HG03135 (cell line): Measurements from ENCODE around the gene MARS1.
A peak's percentile ranks its signal among the peaks of the same experiment; 100 is the strongest.
"Not testable (repeated sequence)": the region's sequence is repeated elsewhere in the genome, so short reads cannot be mapped to it uniquely, and the experiment has no call there.

Experiments
- ATAC-seq: cut with Tn5 transposase; IDR thresholded peaks from one replicate; pipeline ENCODE4 v1.9.1; 2021; ENCODE audit warnings: mild to moderate bottlenecking, moderate library complexity; ENCODE audit not compliant: unreplicated experiment

MARS1 gene

DNA sequence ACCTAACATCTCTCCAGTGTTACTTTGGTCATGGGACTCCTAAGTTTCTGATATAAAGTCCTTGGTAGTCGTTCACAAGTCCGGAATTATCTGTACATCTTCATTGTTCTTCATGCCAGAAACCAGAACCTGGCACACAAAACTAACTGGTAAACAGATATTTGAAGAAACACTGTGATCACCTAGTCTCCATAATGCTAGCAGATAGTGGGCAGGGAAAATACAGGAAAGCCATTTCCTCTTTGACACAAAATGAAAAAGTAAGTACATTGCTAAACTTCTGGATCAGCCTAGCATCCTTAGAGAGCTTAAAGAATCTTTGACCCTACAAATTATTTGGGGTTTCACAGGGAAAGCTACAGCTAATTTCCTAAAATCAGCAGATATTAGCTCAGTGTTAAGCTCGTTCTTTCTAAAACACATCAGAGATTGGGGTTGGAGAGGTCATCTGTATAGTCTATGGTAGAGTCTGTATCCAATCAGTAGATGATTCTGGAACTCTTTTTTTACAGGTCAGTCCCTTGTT is 27.6 kb downstream of the MARS1 start:
- no peak for ATAC-seq

- ATAC-seq = no peak
Observed at GRCh38 chr12:57515934-57516541, 28.2 kb downstream of the MARS1 start.

- no peak for ATAC-seq
Observed at GRCh38 chr12:57516617-57517153, 28.8 kb downstream of the MARS1 start.

DNA sequence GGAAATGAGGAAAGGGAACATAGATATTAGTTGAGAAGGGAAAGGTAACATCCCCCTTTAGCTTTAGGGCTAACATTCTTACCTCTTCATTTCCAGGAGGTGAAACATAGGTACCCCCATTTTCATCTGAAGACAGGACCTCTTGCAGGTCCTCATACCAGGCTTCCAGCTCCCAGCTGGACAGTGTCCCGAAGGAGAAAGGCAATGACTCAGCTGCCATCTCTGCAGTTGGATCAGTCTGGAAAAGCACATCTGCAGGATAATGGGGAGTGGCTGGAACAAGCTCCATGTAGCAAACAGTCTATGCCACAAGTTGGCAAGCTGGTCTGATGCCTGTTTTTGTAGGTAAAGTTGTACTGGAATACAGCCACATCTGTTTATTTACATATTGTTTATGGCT is 29.3 kb downstream of the MARS1 start:
- no peak for ATAC-seq

DNA sequence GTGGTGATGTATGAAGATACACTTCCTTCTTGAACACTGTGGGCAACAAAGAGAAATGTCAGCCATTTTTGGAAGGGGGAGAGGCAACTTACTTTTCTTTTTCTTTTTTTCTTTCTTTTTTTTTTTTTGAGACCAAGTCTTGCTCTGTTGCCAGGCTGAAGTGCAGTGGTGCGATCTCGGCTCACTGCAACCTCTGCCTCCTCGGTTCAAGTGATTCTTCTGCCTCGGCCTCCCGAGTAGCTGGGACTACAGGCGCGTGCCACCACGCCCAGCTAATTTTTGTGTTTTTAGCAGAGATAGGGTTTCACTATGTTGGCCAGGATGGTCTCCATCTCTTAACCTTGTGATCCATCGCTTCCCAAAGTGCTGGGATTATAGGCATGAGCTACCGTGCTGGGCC is 29.9 kb downstream of the MARS1 start:
- not testable (repeated sequence) for ATAC-seq

GRCh38 chr12:57518176-57518919 is 30.5 kb downstream of the MARS1 start:
- no peak for ATAC-seq

GRCh38 chr12:57518920-57519795 is 31.3 kb downstream of the MARS1 start:
- no peak for ATAC-seq

DNA sequence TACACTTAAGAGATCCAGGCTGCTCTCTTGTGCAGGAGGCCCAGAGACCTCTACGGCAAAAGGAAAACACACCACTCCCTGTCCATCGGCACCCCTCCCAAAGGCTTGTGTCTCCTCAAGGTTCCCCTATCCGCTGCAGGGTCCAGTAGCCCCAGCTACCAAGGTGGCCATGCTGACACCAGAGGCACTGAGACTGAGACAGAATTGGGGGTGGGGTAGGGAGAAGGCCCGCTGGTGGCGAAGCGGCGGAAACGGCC is 31.9 kb downstream of the MARS1 start:
- ATAC-seq = no peak

- peak; percentile 59 for ATAC-seq
Observed at GRCh38 chr12:57520053-57520818, 32.4 kb downstream of the MARS1 start, which contains the start of gene DDIT3. Gene DDIT3 (minus strand): TSS chr12:57520514. CDS start chr12:57517406, 3,108 bp downstream.

DNA sequence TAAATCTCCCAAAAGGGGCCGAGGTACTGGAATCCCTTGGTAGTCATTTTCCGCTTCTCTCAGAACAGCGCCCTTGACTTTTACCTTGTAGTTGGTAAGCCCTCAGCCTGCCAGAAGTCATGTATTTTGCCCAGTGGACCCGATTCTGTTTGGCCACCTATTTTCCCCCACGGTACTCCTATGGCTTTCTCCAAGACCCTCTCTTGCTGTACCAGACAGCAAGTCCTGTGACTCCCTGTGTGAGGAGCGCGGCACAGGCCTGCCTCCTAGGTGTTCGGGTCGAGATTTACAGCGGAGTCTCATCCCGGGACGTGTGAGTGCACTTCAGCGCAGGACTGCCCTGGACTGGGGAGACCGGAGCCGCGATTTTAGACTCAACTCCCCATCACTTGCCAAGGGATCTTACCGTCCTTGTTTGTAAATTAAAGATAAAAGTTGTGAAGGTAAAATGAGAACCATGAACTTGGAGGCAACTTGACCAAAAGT is 33.7 kb downstream of the MARS1 start:
- no peak for ATAC-seq

GRCh38 chr12:57522011-57522886 is 34.4 kb downstream of the MARS1 start, which contains the start of gene MBD6:
Gene MBD6 (plus strand): TSS chr12:57522824. CDS start chr12:57524304, 1,480 bp downstream.
- ATAC-seq = peak; percentile 42

- no peak for ATAC-seq
Observed at GRCh38 chr12:57522887-57523705, 35.2 kb downstream of the MARS1 start.

- no peak for ATAC-seq
Observed at GRCh38 chr12:57523706-57524614, 36.1 kb downstream of the MARS1 start.

GRCh38 chr12:57524814-57525614 is 37.1 kb downstream of the MARS1 start:
- no peak for ATAC-seq

- ATAC-seq = no peak
Observed at GRCh38 chr12:57525615-57526383, 37.9 kb downstream of the MARS1 start.
